ENCODE measurements around the gene TMIGD1.

- TF ChIP-seq CTCF (IDR thresholded peaks at IDR 0.05; ENCODE audit: poor library complexity) (no peak), EZH2phosphoT487 (IDR thresholded peaks at IDR 0.05; ENCODE audit: low read depth, severe bottlenecking, unreplicated experiment) (no peak), EZH2 (IDR thresholded peaks at IDR 0.05; ENCODE audit: borderline replicate concordance) (no peak)
These were observed 24.3 kb downstream of the TMIGD1 start for GRCh38 chr17:30309591-30309990.

All from hepatocyte (in vitro differentiated cells).